ENCODE data around the gene ATF7. TPM values are rescaled to one million over a fixed set of nuclear protein-coding genes. Genes with fewer than 3 reads are reported as not detected.

The ATF7 gene
- total RNA-seq, 1 experiment from 2014 or later: 24.7 TPM

- no peaks in the 10 kb centered on the region for H4K20me1 ChIP-seq (ENCODE audit: insufficient read depth)
- no peaks in the 10 kb centered on the region for H3K9me3 ChIP-seq (ENCODE audit: insufficient read depth, low read depth)
- peak overlapping the region; percentile 58 for H3K4me2 ChIP-seq
- no peak for TF ChIP-seq CTCF (conservative IDR thresholded peaks at IDR 0.05)
- no peak for TF ChIP-seq EZH2 (IDR thresholded peaks at IDR 0.05; ENCODE audit: low read depth)
- H3F3A ChIP-seq (ENCODE audit: insufficient read depth, low read depth): peaks cover 27% of the 10 kb centered on the region
- no peaks in the 10 kb centered on the region for H3K9me2 ChIP-seq (ENCODE audit: insufficient read depth)
- H3K4me1 ChIP-seq (replicated peaks; ENCODE audit: insufficient read depth): peaks cover 26% of the 10 kb centered on the region
- 0 out of 2 replicates have a peak, but pooled peaks cover 3% of the 10 kb centered on the region for H3K79me2 ChIP-seq (ENCODE audit: low read depth)
- no peaks in the 10 kb centered on the region for H3K27me3 ChIP-seq (ENCODE audit: insufficient read depth, low read depth)
- H3K4me3 ChIP-seq: peak overlapping the region; percentile 28; the same call in 1 of the 2 replicates
- H3K27ac ChIP-seq: peak overlapping the region; percentile 78
- BruUV-seq (replicated peaks): no TSS peak
- ChIA-PET CTCF (interaction anchor here (0.6 to 0.7 kb wide), 2 partner anchors 12 to 58 kb away, joined by 3 to 4 read pairs; no protein-coding TSS in a partner anchor), POLR2A (ENCODE audit: unreplicated experiment) (interaction anchor here (0.6 kb wide), 2 partner anchors 146 to 485 kb away, joined by 3 to 4 read pairs; no protein-coding TSS in a partner anchor)
- no peak overlapping the region for H2AFZ ChIP-seq
- H3K36me3 ChIP-seq (ENCODE audit: low read depth): no peaks in the 10 kb centered on the region
- intact Hi-C loops (cut with micrococcal nuclease; ENCODE audit: unreplicated experiment): no loop called here
- DNase-seq: no peak
Measured at GRCh38 chr12:53560912-53561589, 65.1 kb downstream of the ATF7 start.

GRCh38 chr12:53560351-53560750 is 65.8 kb downstream of the ATF7 start:
- H3K36me3 ChIP-seq (ENCODE audit: low read depth): no peaks in the 10 kb centered on the region
- no peak for TF ChIP-seq CTCF (conservative IDR thresholded peaks at IDR 0.05)
- TF ChIP-seq EZH2 (IDR thresholded peaks at IDR 0.05; ENCODE audit: low read depth): no peak
- H3K27me3 ChIP-seq (ENCODE audit: insufficient read depth, low read depth): no peaks in the 10 kb centered on the region
- intact Hi-C loops (cut with micrococcal nuclease; ENCODE audit: unreplicated experiment): no loop called here
- peak overlapping the region; percentile 58; the same call in 1 of the 2 replicates for H3K4me2 ChIP-seq
- no peaks in the 10 kb centered on the region for H3K9me3 ChIP-seq (ENCODE audit: insufficient read depth, low read depth)
- BruUV-seq (replicated peaks): no TSS peak
- POLR2A ChIA-PET (ENCODE audit: unreplicated experiment): no interaction called here
- H3K4me1 ChIP-seq (replicated peaks; ENCODE audit: insufficient read depth): peaks cover 26% of the 10 kb centered on the region
- H2AFZ ChIP-seq: no peak overlapping the region
- no peak for DNase-seq
- CTCF ChIA-PET: no interaction called here
- H3K79me2 ChIP-seq (ENCODE audit: low read depth): 0 out of 2 replicates have a peak, but pooled peaks cover 3% of the 10 kb centered on the region
- H3K4me3 ChIP-seq: no peak overlapping the region
- peaks cover 27% of the 10 kb centered on the region for H3F3A ChIP-seq (ENCODE audit: insufficient read depth, low read depth)
- no peaks in the 10 kb centered on the region for H4K20me1 ChIP-seq (ENCODE audit: insufficient read depth)
- H3K27ac ChIP-seq: peak overlapping the region; percentile 78
- no peaks in the 10 kb centered on the region for H3K9me2 ChIP-seq (ENCODE audit: insufficient read depth)

- CTCF ChIA-PET: interaction anchor here (0.7 kb wide), 1 partner anchor 1868 kb away, joined by 10 read pairs; the partner anchor contains the start of gene OR6C76
- Histone ChIP-seq H3K36me3 (ENCODE audit: low read depth) (no peaks in the 10 kb centered on the region), H3F3A (ENCODE audit: insufficient read depth, low read depth) (peaks cover 27% of the 10 kb centered on the region), H4K20me1 (ENCODE audit: insufficient read depth) (no peaks in the 10 kb centered on the region), H3K9me2 (ENCODE audit: insufficient read depth) (no peaks in the 10 kb centered on the region), H3K4me2 (no peak overlapping the region), H3K27ac (no peak overlapping the region), H2AFZ (no peak overlapping the region), H3K27me3 (ENCODE audit: insufficient read depth, low read depth) (no peaks in the 10 kb centered on the region), H3K9me3 (ENCODE audit: insufficient read depth, low read depth) (no peaks in the 10 kb centered on the region), H3K4me1 (replicated peaks; ENCODE audit: insufficient read depth) (peaks cover 26% of the 10 kb centered on the region), H3K4me3 (no peak overlapping the region), H3K79me2 (ENCODE audit: low read depth) (0 out of 2 replicates have a peak, but pooled peaks cover 3% of the 10 kb centered on the region)
- intact Hi-C loops (cut with micrococcal nuclease; ENCODE audit: unreplicated experiment): no loop called here
- BruUV-seq (replicated peaks): no TSS peak
- DNase-seq: no peak
- TF ChIP-seq CTCF (conservative IDR thresholded peaks at IDR 0.05) (no peak), EZH2 (IDR thresholded peaks at IDR 0.05; ENCODE audit: low read depth) (no peak)
- POLR2A ChIA-PET (ENCODE audit: unreplicated experiment): no interaction called here
Measured at GRCh38 chr12:53558631-53559030, 67.6 kb downstream of the ATF7 start.

Data from PC-9 (cell line).